Body of pancreas (tissue), 4 donors: ENCODE results near the gene TMEM271.

Source experiments
- POLR2A ChIP-seq, 3 donors: fragments of 450-650 bp; IDR thresholded peaks; one replicate each; pipeline ENCODE4 v1.6.1; 2016; ENCODE audit warnings: antibody characterized with exemption in 3 of 3, mild to moderate bottlenecking in 2 of 3
- TF ChIP-seq, protein P1 (sequence below), 7 experiments: fragments of 450-650 bp in 4 of 7; fragments of 200-600 bp in 3 of 7; sonication (generic) in 3 of 7; IDR thresholded peaks; one replicate each; pipeline ENCODE4 v1.5.1; 2016 to 2019; ENCODE audit warnings: antibody characterized with exemption in 7 of 7

- TF ChIP-seq, protein P1, sequence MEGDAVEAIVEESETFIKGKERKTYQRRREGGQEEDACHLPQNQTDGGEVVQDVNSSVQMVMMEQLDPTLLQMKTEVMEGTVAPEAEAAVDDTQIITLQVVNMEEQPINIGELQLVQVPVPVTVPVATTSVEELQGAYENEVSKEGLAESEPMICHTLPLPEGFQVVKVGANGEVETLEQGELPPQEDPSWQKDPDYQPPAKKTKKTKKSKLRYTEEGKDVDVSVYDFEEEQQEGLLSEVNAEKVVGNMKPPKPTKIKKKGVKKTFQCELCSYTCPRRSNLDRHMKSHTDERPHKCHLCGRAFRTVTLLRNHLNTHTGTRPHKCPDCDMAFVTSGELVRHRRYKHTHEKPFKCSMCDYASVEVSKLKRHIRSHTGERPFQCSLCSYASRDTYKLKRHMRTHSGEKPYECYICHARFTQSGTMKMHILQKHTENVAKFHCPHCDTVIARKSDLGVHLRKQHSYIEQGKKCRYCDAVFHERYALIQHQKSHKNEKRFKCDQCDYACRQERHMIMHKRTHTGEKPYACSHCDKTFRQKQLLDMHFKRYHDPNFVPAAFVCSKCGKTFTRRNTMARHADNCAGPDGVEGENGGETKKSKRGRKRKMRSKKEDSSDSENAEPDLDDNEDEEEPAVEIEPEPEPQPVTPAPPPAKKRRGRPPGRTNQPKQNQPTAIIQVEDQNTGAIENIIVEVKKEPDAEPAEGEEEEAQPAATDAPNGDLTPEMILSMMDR (IDR thresholded peaks at IDR 0.05): no peak
- no peak for TF ChIP-seq POLR2A (IDR thresholded peaks at IDR 0.05)
Observed at GRCh38 chr4:598925-599324, 22.8 kb upstream of the TMEM271 start.
